Stimulated activated CD4-positive, alpha-beta T cell treated with anti-CD3 and anti-CD28 coated beads, Interleukin-12 subunit alpha, Interleukin-12 subunit beta, amount 100 ng/mL, for 48 hours (primary cell): Measurements from ENCODE around the gene HMX1.

Source experiments
- DNase-seq, 3 donors: peaks; one replicate each; pipeline ENCODE4 v3.0.0-alpha.2; 2020; ENCODE audit warnings: low read depth in 2 of 3, low spot score in 1 of 3

The HMX1 gene

GRCh38 chr4:8910100-8910821 lies 38.6 kb upstream of the HMX1 start:
- DNase-seq, result no peak

GRCh38 chr4:8909548-8909947 lies 37.9 kb upstream of the HMX1 start:
- no peak for DNase-seq

GRCh38 chr4:8908206-8908893 lies 36.7 kb upstream of the HMX1 start:
- DNase-seq, result no peak

GRCh38 chr4:8907596-8908205 lies 36.1 kb upstream of the HMX1 start:
- DNase-seq, result no peak

GRCh38 chr4:8906991-8907595 lies 35.5 kb upstream of the HMX1 start:
- DNase-seq, result no peak

GRCh38 chr4:8906668-8906970 lies 35.0 kb upstream of the HMX1 start:
- no peak for DNase-seq

GRCh38 chr4:8905773-8906667 lies 34.4 kb upstream of the HMX1 start:
- DNase-seq, result no peak

GRCh38 chr4:8905226-8905772 lies 33.7 kb upstream of the HMX1 start:
- no peak for DNase-seq

- no peak for DNase-seq
Observed at GRCh38 chr4:8904666-8905065, 33.0 kb upstream of the HMX1 start.

GRCh38 chr4:8904041-8904501 lies 32.4 kb upstream of the HMX1 start:
- no peak for DNase-seq

GRCh38 chr4:8901335-8901734 lies 29.7 kb upstream of the HMX1 start:
- no peak for DNase-seq

GRCh38 chr4:8900588-8900987 lies 28.9 kb upstream of the HMX1 start:
- no peak for DNase-seq

- no peak for DNase-seq
Observed at GRCh38 chr4:8898419-8898818, 26.8 kb upstream of the HMX1 start.

- DNase-seq, result no peak
Observed at GRCh38 chr4:8897251-8898167, 25.9 kb upstream of the HMX1 start.

GRCh38 chr4:8896506-8896905 lies 24.9 kb upstream of the HMX1 start:
- DNase-seq, result no peak

GRCh38 chr4:8896071-8896470 lies 24.4 kb upstream of the HMX1 start:
- DNase-seq, result no peak

GRCh38 chr4:8895295-8895694 lies 23.7 kb upstream of the HMX1 start:
- no peak for DNase-seq

GRCh38 chr4:8894424-8894816 lies 22.8 kb upstream of the HMX1 start:
- DNase-seq, result no peak

- no peak for DNase-seq
Observed at GRCh38 chr4:8893624-8894423, 22.2 kb upstream of the HMX1 start.
